HG03097 (cell line): ENCODE measurements around the gene ZBTB18.

Experiments used
- ATAC-seq: cut with Tn5 transposase; IDR thresholded peaks from one replicate; pipeline ENCODE4 v1.9.1; 2021; ENCODE audit not compliant: unreplicated experiment, low FRiP score

ZBTB18 gene

DNA sequence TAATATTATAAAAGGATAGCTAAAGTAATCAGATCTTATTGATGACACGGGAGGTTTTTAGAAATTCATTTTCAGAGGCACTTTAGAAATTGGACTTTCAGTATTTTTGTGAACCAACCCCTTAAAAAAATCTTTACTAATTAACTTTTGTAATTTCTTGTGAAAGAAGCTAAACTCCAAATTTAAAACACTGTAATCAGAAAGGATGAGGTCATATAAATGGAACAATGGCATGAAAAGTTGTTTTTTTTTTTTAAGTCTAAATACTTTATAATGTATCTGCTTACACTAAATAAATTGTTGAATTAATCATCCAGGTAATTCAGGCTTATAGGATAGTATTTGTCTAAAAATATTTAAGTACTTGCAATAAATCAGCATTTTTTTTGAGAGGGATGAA is 9.0 kb downstream of the ZBTB18 start:
- ATAC-seq = no peak

DNA sequence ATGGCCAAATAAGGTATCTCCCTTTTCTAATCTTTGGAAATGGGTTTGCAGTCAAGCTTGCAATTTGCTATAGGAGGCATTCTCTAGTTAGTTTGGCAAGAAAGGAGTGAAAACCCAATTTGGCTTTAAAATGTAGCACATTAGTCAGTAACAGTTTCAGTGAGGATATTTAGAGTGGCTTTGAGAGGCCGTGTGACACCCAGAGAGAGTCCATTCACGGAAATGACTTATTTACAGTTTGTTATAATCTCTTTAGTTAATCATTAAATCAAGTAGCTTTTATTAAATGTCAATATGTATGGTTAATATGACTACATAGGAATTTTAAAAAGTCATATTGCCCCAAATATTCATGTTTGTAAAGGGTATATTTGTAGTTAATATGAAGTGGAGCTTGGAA is 9.6 kb downstream of the ZBTB18 start:
- ATAC-seq = no peak

DNA sequence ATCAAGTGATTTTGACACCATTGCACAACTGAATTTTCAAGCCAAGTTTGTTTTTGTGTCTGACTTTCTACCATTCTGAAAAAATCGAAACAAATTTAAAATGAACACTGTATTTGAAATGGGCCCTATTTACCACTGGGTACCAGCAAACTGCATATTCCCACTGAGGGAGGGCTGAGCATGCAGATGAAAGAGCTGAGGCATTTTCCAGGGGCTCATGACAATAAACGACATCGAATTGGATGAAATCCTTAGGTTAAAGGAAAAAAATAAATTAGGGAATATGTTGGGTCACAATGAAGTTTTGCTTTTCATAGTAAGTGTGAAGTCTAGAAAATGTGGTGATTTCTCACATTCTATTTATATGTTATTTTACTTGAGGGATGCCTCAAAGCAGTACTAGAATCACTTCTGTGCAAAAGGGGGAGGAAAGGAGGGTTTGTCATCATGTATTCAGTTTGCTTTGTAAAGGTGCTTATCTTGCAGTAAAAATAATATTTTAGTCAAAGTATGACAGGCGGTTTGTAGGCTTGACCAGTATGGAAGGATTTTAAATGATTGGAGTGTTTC is 11.2 kb downstream of the ZBTB18 start:
- ATAC-seq = no peak

DNA sequence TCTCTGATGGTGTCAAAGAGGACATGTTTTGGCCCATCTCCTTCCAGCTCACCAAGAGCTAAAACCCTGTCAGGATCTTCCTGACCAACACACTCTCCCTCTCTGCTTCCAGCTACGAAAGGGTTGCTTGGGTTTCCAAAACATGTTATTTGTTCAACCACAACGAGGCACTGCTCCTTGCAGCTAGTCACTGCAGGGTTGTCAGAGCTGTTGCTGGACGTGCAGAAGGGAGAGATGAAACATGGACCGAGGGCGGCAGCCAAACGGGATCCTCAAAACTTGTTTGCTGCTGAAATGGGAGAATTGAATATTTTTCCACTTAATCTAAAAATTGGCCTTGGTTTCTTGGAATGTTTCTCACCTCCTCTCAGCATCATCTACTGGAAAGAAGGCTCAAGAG is 12.4 kb downstream of the ZBTB18 start:
- ATAC-seq = no peak

DNA sequence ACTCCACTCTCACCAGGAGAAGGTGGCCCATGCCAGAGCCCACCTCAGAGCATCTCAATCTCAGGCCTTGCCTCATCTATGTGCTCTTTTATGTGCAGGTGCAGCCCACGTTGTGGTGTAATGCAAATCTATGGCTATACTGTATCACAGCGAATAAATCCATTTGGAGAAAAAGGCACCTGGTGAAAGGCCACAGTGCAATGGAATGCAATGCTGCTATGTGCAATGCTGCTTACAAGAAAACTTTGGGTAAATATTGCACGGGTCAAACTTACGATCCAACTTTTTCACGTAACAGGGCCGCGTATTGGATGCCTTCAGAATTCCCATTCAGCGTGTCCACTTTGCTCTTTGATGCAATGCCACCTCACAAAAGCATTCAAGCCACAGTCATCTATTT is 13.5 kb downstream of the ZBTB18 start:
- no peak for ATAC-seq

DNA sequence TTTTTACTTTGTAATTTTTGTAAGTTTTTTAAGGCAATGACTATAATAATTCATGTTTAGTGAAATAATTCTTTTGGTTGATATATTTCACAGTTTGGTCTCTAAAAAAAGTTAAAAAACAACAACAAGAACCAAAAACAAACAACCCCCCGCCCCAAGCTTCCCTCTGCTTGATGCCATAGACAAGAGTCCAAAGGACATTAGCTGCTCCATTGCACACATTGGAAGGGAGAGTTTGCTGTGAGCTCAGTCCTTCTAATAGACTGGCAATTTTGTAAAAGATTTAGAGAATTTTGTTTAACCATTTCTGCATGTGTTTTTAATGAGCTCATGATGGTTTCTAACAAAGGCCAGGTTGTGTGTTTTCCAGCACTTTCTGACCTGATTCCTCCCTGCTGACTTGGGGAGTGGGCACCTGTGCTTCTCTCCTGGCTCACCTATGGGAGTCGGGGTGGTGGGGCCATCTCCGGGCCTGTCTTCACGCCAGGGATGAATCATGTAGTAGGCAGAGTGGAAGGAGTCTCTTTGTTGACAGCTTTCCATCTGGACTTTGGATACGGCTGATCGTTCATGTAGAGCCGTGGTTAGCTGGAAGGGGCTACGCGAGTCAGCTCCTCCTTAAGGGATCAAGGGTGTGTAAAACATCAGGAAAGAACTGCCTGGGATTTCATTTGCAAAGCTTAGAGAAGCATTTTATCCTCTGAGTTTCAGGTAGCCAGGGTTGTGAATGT is 14.1 kb downstream of the ZBTB18 start:
- no peak for ATAC-seq

DNA sequence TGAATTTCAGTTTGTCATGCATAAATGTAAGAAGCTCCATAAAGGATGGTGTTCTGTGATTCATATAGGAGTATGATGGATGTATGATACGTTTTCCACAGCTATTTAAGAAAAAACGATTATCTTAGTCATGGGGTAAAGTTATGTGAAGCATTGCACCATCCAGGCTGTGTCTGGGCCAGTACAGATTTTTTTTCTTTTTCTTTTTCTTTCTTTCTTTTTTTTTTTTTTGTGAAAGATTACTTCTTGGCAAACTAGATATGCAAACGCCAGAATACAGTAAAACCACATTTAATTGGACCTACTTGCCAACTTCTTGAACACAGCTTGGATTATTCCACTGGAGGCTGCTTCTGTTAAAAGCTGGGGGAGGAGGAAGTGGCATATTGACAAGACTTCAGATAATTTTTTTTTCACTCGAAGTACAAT is 14.9 kb downstream of the ZBTB18 start:
- no peak for ATAC-seq

DNA sequence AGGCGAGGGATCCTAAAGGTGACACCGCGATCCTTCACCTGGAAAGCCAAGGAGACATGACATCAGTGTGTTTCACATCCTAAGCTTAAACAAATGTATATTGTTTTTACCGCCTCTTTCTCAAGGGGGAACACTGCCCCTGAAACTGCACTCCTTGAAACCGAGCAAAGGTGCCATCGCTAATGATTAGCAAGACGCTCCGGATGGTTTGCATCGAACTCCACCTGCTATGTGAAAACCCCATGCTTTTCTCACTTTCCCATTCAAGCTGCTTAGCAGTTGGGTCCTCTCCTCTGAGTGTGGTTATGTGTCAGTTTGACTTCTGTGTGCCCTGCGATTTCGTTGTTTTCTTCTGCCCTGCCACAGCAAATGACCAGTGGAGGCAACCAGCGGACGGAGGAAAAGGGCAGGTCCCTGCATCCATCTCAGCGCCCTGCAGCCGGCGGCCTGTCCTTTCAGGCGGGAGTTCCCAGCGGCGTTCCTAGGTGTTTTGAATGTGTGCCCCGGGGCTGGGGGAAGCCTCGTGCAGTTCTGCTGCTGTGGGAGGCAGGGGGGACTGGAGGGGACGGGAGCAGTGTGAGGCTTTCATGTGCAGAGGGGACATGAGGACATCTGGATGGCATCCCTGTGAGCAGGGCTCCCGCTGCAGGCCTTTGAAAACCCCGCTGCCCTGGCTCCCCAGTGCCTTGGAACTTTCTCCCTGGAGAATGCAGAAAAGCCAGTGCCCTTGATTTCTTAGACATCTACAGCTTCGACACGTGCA is 16.1 kb downstream of the ZBTB18 start:
- ATAC-seq = no peak

DNA sequence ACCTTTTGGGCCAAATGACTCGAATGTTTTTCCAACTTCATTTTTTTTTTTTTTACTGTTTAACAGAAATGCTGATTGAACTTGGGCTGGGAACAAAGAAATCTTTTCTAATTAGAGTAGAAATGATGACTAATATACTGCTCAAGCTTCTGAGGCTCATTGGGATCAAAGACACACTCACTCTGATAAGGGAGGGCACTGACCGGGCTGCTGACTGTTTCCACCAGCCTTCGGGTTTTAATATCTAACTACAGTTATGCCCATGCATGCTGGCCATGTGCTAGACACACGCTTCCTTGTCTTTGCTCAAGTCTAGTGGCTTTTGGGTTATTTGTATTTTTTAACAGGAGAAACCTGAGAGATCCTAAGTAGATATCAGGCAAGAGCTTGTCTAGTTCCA is 16.8 kb downstream of the ZBTB18 start:
- ATAC-seq = no peak

DNA sequence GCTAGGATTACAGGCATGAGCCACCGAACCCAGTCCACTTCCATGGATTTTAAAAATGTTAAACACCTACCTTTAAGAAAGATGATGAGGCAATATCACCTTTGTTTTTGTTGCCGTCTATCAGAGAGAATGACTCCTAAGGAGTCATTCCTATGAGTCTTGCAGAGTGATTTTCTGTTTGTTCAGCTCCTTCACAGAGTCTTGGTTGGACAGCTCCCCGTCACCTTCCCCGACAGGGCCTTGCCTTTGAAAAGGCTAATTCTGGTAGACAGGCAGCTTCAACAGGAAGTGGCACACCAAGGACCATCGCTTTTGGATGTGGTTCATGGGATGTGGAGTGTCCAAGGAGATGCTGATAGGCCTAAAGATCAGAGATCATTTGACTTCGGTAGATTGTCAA is 17.5 kb downstream of the ZBTB18 start:
- no peak for ATAC-seq

DNA sequence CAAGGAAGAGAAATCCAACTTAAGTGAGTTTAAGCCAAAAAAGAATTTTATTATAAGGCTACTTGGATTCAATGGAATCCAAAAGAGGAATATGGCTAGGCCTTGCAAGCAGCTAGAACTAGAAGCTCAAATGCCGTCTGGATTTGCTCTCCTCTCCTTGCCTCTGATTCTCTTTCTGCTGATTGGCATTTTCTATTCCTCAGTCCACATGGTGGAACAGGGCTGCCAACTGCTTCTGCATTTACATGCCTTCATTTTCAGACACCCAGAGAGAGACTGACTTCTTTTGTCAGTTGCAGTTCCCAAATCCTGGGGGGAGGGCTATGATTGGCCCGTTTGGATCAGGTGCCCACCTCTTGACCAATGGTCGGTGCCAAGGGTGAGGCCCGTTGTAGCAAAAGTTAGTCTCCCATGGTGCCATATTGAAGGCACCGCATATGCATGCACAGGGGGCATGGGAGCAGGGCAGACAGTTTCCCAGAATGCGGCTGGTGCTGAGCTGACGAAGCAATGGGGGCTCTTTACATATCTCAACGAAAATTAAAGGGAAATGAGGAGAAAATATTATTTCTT is 18.3 kb downstream of the ZBTB18 start:
- ATAC-seq = no peak

DNA sequence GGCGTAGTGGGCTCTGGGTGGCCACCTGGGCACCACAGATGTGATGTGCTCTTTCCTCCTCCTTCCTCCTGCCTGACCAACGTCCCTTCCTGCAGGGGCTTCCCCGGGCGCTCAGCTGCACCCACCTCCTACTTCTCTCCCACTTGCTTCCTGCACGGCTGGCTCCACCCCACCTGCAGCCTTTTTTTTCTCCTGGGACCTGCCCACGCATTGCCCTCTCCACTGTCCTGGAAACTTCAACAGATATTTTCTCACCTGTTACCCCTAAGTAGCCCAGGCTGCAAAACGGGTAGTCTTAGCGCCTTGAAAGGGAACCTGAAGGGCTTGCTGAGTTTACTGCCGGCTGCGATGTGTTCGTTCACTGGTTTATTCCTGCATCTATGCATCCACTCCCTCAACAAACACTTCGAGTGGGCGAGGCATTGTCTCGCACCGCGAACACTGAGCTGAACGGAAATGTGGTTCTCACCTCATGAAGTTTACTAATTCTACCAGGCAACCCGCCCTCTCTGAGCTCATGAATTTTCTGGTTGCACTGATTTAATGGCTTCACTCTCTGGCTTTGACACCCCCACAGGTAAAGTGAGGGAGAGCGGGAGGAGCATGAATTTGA is 23.6 kb downstream of the ZBTB18 start:
- ATAC-seq = no peak

DNA sequence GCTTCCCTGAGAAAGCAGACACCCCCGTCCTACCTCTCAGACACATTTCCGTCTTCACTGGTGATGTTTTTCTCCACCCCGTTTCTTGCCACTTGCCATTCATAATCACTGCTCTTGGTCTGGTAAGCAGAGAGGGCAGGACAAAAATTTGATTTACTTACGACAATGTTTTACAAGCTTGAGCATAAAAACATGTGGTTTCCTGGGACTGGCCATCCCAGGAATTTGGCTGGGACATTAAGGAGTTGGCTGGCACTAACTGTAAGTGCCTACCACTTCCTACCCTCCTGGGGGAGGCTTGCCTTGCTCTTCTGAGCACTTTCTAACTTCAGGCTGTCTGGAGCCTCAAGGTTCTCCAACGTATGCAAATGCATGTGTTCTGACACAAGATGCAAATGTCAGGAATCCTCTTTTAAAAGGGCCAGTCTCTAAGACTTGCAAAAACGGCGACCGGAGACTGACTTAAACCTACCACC is 24.2 kb downstream of the ZBTB18 start:
- ATAC-seq = no peak

DNA sequence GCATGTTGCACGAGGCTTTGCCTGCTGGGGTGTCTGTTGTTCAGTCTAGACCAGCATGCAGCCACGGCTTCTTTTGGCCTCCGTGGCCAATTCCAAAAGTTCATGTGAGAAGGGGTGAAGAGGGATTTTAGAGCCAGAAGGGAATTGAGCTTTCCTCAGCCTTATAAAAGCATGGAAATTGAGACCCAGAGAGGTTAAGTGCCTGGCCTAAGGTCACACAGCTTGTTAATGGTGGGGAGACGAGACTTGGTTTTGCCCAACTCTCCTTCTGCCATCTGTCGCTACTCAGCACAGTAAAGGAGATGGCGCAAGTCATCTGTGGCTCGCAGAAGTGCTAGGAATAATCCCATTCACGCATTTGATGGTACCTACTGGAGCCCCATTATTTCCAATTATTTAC is 25.7 kb downstream of the ZBTB18 start:
- ATAC-seq = no peak

DNA sequence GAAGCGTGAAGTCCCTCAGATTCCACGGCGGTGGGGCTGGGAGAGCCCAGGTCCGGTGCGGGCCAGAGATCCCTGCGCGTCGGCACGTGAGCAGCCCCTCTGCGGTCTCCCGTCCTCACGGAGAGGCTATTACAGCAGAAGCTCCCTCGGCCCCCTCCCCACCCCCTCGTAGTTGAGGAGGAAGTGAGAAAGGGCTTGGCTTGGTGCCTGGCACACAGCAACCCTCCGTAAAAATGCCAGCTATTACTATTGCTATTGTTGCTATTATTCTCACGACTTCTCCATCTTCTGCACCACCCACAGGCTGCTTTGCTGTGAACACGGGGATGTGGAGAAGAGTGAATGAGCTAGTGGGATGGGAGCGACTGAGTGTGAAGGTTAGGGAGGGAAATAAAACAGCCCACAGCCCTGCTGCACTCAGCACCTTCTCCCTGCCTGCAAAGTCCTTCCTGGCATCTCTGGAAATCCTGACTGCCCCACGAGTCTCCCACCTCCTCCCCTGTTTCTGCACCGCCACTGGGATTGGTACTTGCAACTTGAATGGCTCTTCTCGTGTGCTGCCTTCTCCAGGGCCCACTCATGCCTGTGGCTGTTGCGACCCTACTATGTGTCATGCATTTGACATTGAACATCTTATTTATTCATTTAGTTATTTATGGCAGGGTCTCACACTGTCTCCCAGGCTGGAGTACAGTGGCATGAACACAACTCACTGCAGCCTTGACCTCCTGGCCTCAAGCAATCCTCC is 26.6 kb downstream of the ZBTB18 start:
- ATAC-seq = no peak

DNA sequence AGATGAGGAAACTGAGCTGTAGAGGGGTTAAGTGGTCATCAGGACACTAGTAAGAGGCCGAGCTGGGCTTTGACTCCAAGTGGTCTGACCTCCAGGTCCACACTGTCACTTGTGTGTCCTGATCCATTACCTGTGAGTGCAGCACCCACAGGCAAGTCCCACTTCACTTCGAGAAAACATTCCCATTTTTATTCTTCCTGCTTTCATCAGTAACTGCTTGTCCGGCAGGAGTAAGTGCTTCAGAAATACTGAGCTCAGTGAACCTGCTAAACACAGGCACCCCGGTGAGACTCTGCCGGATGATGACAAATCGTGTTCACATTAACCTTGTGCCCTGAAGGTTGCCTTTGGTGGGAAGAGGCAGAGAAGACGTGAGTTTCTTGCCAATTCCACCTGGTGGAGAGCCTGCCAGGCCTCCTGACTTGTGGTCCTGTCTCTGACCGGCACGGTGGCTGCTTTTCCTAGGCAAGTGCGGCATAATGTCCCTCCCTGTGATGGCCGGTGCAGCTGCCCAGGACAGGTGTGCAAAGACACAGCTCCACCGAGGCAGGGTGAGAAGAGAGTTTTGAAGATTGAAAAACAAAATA is 29.4 kb downstream of the ZBTB18 start:
- no peak for ATAC-seq

DNA sequence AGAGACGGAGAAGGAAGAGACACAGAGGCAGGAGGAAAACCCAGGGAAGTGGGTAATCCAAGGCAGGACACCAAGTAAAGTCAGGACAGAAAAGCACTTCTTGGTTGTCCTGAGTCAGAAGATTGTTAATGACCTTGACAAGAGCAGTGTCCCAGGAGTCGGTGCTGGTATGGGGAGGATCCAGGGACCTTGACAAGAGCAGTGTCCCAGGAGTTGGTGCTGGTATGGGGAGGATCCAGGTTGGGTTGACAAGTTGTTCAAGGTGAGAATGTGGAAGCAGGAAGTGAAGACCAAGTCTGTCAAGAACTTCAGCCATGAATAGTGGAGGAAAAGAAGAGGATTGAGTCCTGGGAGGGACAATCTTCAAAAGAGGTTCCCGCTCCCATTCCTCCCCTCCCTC is 31.9 kb downstream of the ZBTB18 start:
- ATAC-seq = no peak

DNA sequence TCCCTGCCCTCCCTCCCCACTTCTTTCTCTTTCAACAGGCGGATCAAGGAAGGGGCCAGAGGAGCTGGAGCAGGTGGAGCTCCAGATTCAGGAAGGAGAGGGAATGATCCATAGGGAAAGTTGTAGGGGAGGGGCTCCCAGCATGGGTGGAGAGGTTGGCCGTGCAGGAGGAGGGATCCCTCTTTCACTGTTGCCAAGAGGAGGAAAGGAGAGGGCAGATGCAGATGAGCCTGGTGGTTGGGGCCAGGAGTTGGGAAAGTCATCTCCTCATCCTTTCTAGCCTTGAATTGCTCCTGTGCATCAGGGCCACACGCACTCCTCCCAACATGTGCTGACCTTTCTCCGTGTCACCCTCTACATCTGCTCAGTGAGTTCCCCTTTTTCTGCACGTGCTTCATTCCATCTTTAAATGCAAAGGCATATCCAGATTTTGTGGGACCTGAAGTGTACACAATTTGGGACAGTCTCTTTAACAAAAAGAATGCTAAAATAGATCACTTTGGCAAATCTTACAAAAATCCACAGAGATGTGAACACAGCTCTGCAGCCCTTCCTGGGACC is 32.4 kb downstream of the ZBTB18 start:
- no peak for ATAC-seq

DNA sequence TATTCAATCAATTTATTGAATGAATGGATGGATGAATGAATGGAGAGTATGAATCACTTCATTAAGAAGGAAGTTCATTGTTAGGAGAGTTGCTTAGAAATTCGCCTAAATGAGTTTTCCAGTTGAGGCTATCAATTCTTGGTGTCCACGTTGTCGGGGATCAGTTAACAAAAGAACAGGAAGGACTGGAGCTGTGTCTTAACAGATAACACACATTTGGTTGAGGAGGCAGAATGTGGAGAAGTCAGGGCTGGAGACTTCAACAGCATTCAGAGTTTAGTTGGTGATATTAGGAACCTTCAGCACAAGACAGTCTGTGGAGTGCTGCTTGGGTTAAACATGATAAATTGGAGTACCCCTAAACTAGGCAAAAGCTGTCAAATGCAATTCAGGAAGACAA is 33.7 kb downstream of the ZBTB18 start:
- ATAC-seq = no peak

DNA sequence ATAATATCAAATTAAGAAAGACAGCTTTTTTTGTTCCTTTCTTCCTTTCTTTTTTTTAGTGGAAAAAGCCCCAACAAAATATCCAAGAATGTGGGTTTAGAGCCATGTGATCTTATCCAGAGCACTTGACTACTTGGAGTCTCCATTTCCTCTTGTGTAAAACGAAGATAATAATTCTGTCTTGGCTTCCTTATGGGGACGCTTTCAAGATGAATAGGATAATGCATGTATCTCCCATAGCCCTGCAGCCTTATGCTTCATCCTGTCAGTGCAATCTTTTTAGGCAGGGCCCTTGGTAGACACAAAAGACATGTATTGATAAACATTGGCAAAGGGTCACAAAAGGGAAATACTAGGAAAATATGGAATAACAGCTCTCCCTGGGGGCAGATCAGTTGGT is 34.8 kb downstream of the ZBTB18 start:
- ATAC-seq = no peak
